ENCODE measurements around the gene FOXF1. TPM values are rescaled to one million over a fixed set of nuclear protein-coding genes. Genes with fewer than 3 reads are reported as not detected.
A peak's percentile ranks its signal among the peaks of the same experiment; 100 is the strongest.

Gene FOXF1
- total and polyA plus RNA-seq, 4 donors, result 12.2 to 34.4 (median 19.1) TPM

DNA sequence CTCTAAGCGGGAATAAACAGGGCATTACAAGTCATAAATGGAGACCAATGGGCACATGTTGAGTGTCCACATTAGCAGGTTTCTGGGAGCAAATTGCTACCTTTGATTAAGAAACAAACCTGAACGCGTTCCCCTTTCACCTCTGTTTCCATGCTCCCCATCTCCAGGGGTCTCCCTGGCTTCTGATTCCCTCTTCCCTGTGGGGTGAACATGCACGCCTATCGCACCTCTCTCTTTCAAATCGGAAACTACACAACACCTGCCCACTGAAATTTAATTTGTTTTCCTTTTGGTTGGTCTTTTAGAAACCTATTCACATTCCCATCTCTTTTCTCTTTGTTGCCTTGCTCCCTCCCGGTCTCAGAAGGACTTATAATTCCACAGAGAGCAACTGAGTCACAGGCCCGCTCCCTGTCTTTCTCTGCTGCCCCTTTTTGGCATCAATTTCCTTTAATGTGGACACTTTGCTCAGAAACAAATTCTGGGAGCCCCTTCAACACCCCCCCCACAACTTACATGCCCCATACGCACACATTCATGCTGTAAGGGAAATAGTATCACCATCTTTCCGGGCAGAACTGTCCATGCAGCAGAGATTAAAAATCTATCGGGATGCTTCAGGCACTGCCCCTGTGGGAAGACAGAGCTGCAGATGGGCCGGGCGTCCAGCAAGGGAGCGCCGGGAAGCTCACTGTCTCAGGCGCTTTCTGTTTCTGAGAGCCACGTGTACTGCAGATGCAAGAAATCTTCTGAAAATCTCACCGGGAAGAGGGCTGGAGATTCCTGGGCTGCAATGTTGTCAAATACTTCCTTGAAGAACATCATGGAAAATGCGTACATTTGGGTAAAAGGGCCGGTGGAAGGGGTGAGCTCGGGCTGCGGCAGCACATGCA lies 7.2 kb upstream of the FOXF1 start:
- no peak for ATAC-seq (ENCODE audit: insufficient read depth, low FRiP score)
- Histone ChIP-seq H3K9ac (ENCODE audit: insufficient read depth in 1 of 2, low read length in 2 of 2) (peak overlapping the region in 1 of 2 donors; percentile 49), H3K27ac (ENCODE audit: low read depth in 1 of 2, low read length in 1 of 2) (peak overlapping the region in 1 of 2 donors; percentile 39)

GRCh38 chr16:86503830-86504229 lies 6.5 kb upstream of the FOXF1 start:
- no peak overlapping the region for H3K9ac ChIP-seq (ENCODE audit: insufficient read depth in 1 of 2, low read length in 2 of 2)
- peaks cover 0 to 3% (median 0%) of the 10 kb centered on the region in 4 donors for H3K9me3 ChIP-seq (ENCODE audit: control insufficient read depth in 4 of 4, insufficient read depth in 3 of 4, low read length in 3 of 4)
- H3K4me3 ChIP-seq, result peak overlapping the region; percentile 30
- peaks cover 0 to 49% (median 10%) of the 10 kb centered on the region in 5 donors for H3K4me1 ChIP-seq (ENCODE audit: control insufficient read depth in 5 of 5, insufficient read depth in 5 of 5, low read length in 5 of 5)
- H3K36me3 ChIP-seq (ENCODE audit: control insufficient read depth in 4 of 4, insufficient read depth in 4 of 4, low read length in 4 of 4), result peaks cover 0 to 2% (median 0%) of the 10 kb centered on the region in 4 donors
- DNase-seq, result peak in 1 of 3 donors; percentile 11
- H3K27ac ChIP-seq (ENCODE audit: low read depth in 1 of 2, low read length in 1 of 2), result peak overlapping the region in 1 of 2 donors; percentile 66
- no peak for ATAC-seq (ENCODE audit: insufficient read depth, low FRiP score)
- TF ChIP-seq, protein P1, sequence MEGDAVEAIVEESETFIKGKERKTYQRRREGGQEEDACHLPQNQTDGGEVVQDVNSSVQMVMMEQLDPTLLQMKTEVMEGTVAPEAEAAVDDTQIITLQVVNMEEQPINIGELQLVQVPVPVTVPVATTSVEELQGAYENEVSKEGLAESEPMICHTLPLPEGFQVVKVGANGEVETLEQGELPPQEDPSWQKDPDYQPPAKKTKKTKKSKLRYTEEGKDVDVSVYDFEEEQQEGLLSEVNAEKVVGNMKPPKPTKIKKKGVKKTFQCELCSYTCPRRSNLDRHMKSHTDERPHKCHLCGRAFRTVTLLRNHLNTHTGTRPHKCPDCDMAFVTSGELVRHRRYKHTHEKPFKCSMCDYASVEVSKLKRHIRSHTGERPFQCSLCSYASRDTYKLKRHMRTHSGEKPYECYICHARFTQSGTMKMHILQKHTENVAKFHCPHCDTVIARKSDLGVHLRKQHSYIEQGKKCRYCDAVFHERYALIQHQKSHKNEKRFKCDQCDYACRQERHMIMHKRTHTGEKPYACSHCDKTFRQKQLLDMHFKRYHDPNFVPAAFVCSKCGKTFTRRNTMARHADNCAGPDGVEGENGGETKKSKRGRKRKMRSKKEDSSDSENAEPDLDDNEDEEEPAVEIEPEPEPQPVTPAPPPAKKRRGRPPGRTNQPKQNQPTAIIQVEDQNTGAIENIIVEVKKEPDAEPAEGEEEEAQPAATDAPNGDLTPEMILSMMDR (IDR thresholded peaks at IDR 0.05; ENCODE audit: control extremely low read depth, extremely low read depth), result no peak
- WGBS, 2 donors, result 19 to 28% methylated on average over 6 of the region's 6 CpGs
- peaks cover 10 to 84% (median 27%) of the 10 kb centered on the region in 3 donors for H3K27me3 ChIP-seq (ENCODE audit: control insufficient read depth in 3 of 3, insufficient read depth in 3 of 3, low read length in 2 of 3)

More for the DNA sequence above, 7.2 kb upstream of the FOXF1 start:
- peaks cover 0 to 51% (median 4%) of the 10 kb centered on the region in 5 donors for H3K4me1 ChIP-seq (ENCODE audit: control insufficient read depth in 5 of 5, insufficient read depth in 5 of 5, low read length in 5 of 5)
- H3K36me3 ChIP-seq (ENCODE audit: control insufficient read depth in 4 of 4, insufficient read depth in 4 of 4, low read length in 4 of 4), result peaks cover 0 to 2% (median 0%) of the 10 kb centered on the region in 4 donors
- H3K9me3 ChIP-seq (ENCODE audit: control insufficient read depth in 4 of 4, insufficient read depth in 3 of 4, low read length in 3 of 4), result peaks cover 0 to 3% (median 0%) of the 10 kb centered on the region in 4 donors
- peaks cover 9 to 90% (median 29%) of the 10 kb centered on the region in 3 donors for H3K27me3 ChIP-seq (ENCODE audit: control insufficient read depth in 3 of 3, insufficient read depth in 3 of 3, low read length in 2 of 3)
- TF ChIP-seq, protein P1 (IDR thresholded peaks at IDR 0.05; ENCODE audit: control extremely low read depth, extremely low read depth), result no peak
- no peak overlapping the region for H3K4me3 ChIP-seq
- peak in 1 of 3 donors; percentile 12 for DNase-seq
- WGBS, 2 donors, result 19 to 23% methylated on average over 22 of the region's 22 CpGs

- DNase-seq (peak in 2 of 3 donors; percentile 10 to 36), ATAC-seq (ENCODE audit: insufficient read depth, low FRiP score) (no peak)
- Histone ChIP-seq H3K4me3 (peak overlapping the region; percentile 72), H3K9ac (ENCODE audit: insufficient read depth in 1 of 2, low read length in 2 of 2) (peak overlapping the region in 1 of 2 donors; percentile 8), H3K4me1 (ENCODE audit: control insufficient read depth in 5 of 5, insufficient read depth in 5 of 5, low read length in 5 of 5) (peaks cover 0 to 42% (median 11%) of the 10 kb centered on the region in 5 donors), H3K36me3 (ENCODE audit: control insufficient read depth in 4 of 4, insufficient read depth in 4 of 4, low read length in 4 of 4) (peaks cover 0 to 2% (median 0%) of the 10 kb centered on the region in 4 donors), H3K9me3 (ENCODE audit: control insufficient read depth in 4 of 4, insufficient read depth in 3 of 4, low read length in 3 of 4) (peaks cover 0 to 3% (median 0%) of the 10 kb centered on the region in 4 donors), H3K27ac (ENCODE audit: low read depth in 1 of 2, low read length in 1 of 2) (peak overlapping the region in 1 of 2 donors; percentile 71), H3K27me3 (ENCODE audit: control insufficient read depth in 3 of 3, insufficient read depth in 3 of 3, low read length in 2 of 3) (peaks cover 10 to 83% (median 27%) of the 10 kb centered on the region in 3 donors)
- TF ChIP-seq, protein P1 (IDR thresholded peaks at IDR 0.05; ENCODE audit: control extremely low read depth, extremely low read depth), result no peak
- WGBS, 2 donors, result 16 to 24% methylated on average over 27 of the region's 27 CpGs
These were observed 5.8 kb upstream of the FOXF1 start for GRCh38 chr16:86504315-86505184.

Data from lung (tissue), 12 donors.